ENCODE measurements around the gene PGAP6.
"Not testable (repeated sequence)": the region's sequence is repeated elsewhere in the genome, so short reads cannot be mapped to it uniquely, and the experiment has no call there.

DNA sequence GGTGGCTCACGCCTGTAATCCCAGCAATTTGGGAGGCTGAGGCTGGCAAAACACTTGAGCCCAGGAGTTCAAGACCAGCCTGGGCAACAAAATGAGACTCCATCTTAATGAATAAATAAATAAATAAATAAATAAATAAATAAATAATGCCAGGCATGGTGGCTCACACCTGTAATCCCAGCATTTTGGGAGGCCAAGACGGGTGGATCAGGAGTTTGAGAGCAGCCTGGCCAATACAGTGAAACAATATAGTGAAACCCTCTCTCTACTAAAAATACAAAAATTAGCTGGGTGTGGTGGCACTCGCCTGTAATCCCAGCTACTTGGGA, 33.4 kb upstream of the PGAP6 start:
- TF ChIP-seq, protein P1, sequence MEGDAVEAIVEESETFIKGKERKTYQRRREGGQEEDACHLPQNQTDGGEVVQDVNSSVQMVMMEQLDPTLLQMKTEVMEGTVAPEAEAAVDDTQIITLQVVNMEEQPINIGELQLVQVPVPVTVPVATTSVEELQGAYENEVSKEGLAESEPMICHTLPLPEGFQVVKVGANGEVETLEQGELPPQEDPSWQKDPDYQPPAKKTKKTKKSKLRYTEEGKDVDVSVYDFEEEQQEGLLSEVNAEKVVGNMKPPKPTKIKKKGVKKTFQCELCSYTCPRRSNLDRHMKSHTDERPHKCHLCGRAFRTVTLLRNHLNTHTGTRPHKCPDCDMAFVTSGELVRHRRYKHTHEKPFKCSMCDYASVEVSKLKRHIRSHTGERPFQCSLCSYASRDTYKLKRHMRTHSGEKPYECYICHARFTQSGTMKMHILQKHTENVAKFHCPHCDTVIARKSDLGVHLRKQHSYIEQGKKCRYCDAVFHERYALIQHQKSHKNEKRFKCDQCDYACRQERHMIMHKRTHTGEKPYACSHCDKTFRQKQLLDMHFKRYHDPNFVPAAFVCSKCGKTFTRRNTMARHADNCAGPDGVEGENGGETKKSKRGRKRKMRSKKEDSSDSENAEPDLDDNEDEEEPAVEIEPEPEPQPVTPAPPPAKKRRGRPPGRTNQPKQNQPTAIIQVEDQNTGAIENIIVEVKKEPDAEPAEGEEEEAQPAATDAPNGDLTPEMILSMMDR (IDR thresholded peaks at IDR 0.05): not testable (repeated sequence)
- not testable (repeated sequence) for TF ChIP-seq POLR2A (IDR thresholded peaks at IDR 0.05)

Measured in breast epithelium (tissue), 3 donors.